K562 (cell line): ENCODE measurements around the gene MBNL2. TPM values are rescaled to one million over a fixed set of nuclear protein-coding genes. Genes with fewer than 3 reads are reported as not detected.
A peak's percentile ranks its signal among the peaks of the same experiment; 100 is the strongest.

Source experiments
- ADNP ChIP-seq: fragments of 200-800 bp; sonication (Bioruptor generic); IDR thresholded peaks from 2 replicates; pipeline ENCODE4 v1.6.1; 2016; ENCODE audit warnings: missing genetic modification characterization, missing compliant biosample characterization
- CBFA2T3 ChIP-seq: fragments of 450-650 bp; IDR thresholded peaks from 2 replicates; pipeline ENCODE4 v1.6.1; 2017
- CBX2 ChIP-seq: fragments of 200-600 bp; sonication (generic); IDR thresholded peaks from one replicate; pipeline ENCODE4 v1.6.1; 2012; ENCODE audit warnings: mild to moderate bottlenecking, low read length, inconsistent platforms; ENCODE audit not compliant: insufficient read depth, poor library complexity, severe bottlenecking
- CCAR2 ChIP-seq: fragments of 200-400 bp; formaldehyde crosslinking; IDR thresholded peaks from 2 replicates; pipeline ENCODE4 v1.6.1; 2017; ENCODE audit warnings: mild to moderate bottlenecking, low read depth, low read length
- FOXM1 ChIP-seq, 2 experiments: fragments of 450-650 bp in 1 of 2; sonication (generic) in 1 of 2; formaldehyde crosslinking in 1 of 2; IDR thresholded peaks; 2 replicates each; pipeline versions ENCODE4 v1.6.1 to v1.9.0; 2017 to 2022; ENCODE audit warnings: low read depth in 2 of 2, mild to moderate bottlenecking in 2 of 2, missing genetic modification reagents in 1 of 2, moderate library complexity in 1 of 2
- ILK ChIP-seq: fragments of 450-650 bp; IDR thresholded peaks from 2 replicates; pipeline ENCODE4 v1.6.1; 2016; ENCODE audit warnings: missing genetic modification characterization, low read depth, mild to moderate bottlenecking, missing compliant biosample characterization, moderate library complexity, borderline replicate concordance
- MAFG ChIP-seq: fragments of 450-650 bp; conservative IDR thresholded peaks from 2 replicates; pipeline ENCODE4 v1.6.1; 2016; ENCODE audit warnings: missing genetic modification characterization, missing compliant biosample characterization
- PTTG1 ChIP-seq: fragments of 450-650 bp; IDR thresholded peaks from 2 replicates; pipeline ENCODE4 v1.6.1; 2016; ENCODE audit warnings: low read depth, mild to moderate bottlenecking, missing genetic modification characterization, missing compliant biosample characterization
- RBM34 ChIP-seq: fragments of 200-400 bp; formaldehyde crosslinking; IDR thresholded peaks from 2 replicates; pipeline ENCODE4 v1.6.1; 2018; ENCODE audit warnings: low read length, borderline replicate concordance; ENCODE audit not compliant: insufficient read depth
- TAF7 ChIP-seq: fragments of 450-650 bp; IDR thresholded peaks from 2 replicates; pipeline ENCODE4 v1.6.1; 2016; ENCODE audit warnings: missing genetic modification characterization, missing compliant biosample characterization
- ZBTB9 ChIP-seq: fragments of 450-650 bp; formaldehyde crosslinking; IDR thresholded peaks from 2 replicates; pipeline ENCODE4 v1.4.0; 2020; ENCODE audit warnings: mild to moderate bottlenecking, moderate library complexity
- ZNF324 ChIP-seq: fragments of 250-450 bp; sonication (Bioruptor Pico); IDR thresholded peaks from 2 replicates; pipeline ENCODE4 v1.4.0; 2020; ENCODE audit warnings: mild to moderate bottlenecking
- ZNF699 ChIP-seq: fragments of 250-450 bp; sonication (Bioruptor Pico); IDR thresholded peaks from 2 replicates; pipeline ENCODE4 v1.8.0; 2021; ENCODE audit warnings: mild to moderate bottlenecking, moderate library complexity; ENCODE audit not compliant: insufficient replicate concordance
- polyA plus RNA-seq, 8 experiments: library from polyadenylated mRNA; depleted of rRNA in 4 of 8; stranded (reverse) in 5 of 8; unstranded in 3 of 8; fragments of >200 nt; fragmentation: Nextera tagmentation in 2 of 8; fragmentation: Illumina TruSeq in 1 of 8; extraction: Ambion mirVana in 2 of 8; extraction: Trizol in 1 of 8; gene quantifications; 2 replicates each; pipeline versions ENCODE4 v1.2.1 to v1.2.3, GENCODE V29; 2011 to 2014; ENCODE audit warnings: inconsistent platforms in 1 of 8, missing spikeins in 1 of 8
- total RNA-seq, 7 experiments: library from RNA; depleted of rRNA in 6 of 7; stranded (reverse); fragments of >200 nt in 6 of 7; fragmentation: Illumina TruSeq in 2 of 7; extraction: Trizol in 2 of 7; gene quantifications; 2 replicates each; pipeline versions ENCODE4 v1.2.1 to v1.2.3, GENCODE V29; 2011 to 2021; ENCODE audit warnings: low replicate concordance in 1 of 7
- TF ChIP-seq, protein P1 (sequence below): sonication (generic); formaldehyde crosslinking; IDR thresholded peaks from 2 replicates; pipeline ENCODE4 v1.8.1; 2023; ENCODE audit warnings: mild to moderate bottlenecking, missing genetic modification reagents
- TF ChIP-seq, protein P2 (sequence below): fragments of 450-650 bp; formaldehyde crosslinking; IDR thresholded peaks from 2 replicates; pipeline ENCODE4 v1.4.0; 2022; ENCODE audit warnings: missing genetic modification characterization
- TF ChIP-seq, protein P3 (sequence below): fragments of 450-650 bp; formaldehyde crosslinking; IDR thresholded peaks from 2 replicates; pipeline ENCODE4 v1.4.0; 2020; ENCODE audit warnings: mild to moderate bottlenecking
- TF ChIP-seq, protein P4 (sequence below): sonication (generic); formaldehyde crosslinking; IDR thresholded peaks from 2 replicates; pipeline ENCODE4 v1.8.0; 2022; ENCODE audit warnings: mild to moderate bottlenecking, missing genetic modification reagents

MBNL2 gene
- total and polyA plus RNA-seq, 9 of the 15 experiments (the other 6 are each of a cell fraction or from before 2014, with no cell fraction given) = 7.0 to 24.8 (median 13.8) TPM

- TF ChIP-seq, protein P1, sequence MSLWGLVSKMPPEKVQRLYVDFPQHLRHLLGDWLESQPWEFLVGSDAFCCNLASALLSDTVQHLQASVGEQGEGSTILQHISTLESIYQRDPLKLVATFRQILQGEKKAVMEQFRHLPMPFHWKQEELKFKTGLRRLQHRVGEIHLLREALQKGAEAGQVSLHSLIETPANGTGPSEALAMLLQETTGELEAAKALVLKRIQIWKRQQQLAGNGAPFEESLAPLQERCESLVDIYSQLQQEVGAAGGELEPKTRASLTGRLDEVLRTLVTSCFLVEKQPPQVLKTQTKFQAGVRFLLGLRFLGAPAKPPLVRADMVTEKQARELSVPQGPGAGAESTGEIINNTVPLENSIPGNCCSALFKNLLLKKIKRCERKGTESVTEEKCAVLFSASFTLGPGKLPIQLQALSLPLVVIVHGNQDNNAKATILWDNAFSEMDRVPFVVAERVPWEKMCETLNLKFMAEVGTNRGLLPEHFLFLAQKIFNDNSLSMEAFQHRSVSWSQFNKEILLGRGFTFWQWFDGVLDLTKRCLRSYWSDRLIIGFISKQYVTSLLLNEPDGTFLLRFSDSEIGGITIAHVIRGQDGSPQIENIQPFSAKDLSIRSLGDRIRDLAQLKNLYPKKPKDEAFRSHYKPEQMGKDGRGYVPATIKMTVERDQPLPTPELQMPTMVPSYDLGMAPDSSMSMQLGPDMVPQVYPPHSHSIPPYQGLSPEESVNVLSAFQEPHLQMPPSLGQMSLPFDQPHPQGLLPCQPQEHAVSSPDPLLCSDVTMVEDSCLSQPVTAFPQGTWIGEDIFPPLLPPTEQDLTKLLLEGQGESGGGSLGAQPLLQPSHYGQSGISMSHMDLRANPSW (CRISPR knock-in tag) = no peak
- TF ChIP-seq RBM34 (no peak), ILK (no peak), CBX2 (no peak), MAFG (tag) (no peak), CCAR2 (no peak), FOXM1 (IDR thresholded peaks at IDR 0.05; ENCODE audit: low read depth) (no peak), FOXM1 (CRISPR knock-in tag; IDR thresholded peaks at IDR 0.05; ENCODE audit: low read depth) (no peak), ZBTB9 (no peak), ADNP (tag) (peak; percentile 76), CBFA2T3 (no peak; the same call in 1 of the 2 replicates), PTTG1 (no peak), ZNF324 (CRISPR knock-in tag) (no peak), ZNF699 (CRISPR knock-in tag) (no peak), TAF7 (tag) (no peak)
- TF ChIP-seq, protein P2, sequence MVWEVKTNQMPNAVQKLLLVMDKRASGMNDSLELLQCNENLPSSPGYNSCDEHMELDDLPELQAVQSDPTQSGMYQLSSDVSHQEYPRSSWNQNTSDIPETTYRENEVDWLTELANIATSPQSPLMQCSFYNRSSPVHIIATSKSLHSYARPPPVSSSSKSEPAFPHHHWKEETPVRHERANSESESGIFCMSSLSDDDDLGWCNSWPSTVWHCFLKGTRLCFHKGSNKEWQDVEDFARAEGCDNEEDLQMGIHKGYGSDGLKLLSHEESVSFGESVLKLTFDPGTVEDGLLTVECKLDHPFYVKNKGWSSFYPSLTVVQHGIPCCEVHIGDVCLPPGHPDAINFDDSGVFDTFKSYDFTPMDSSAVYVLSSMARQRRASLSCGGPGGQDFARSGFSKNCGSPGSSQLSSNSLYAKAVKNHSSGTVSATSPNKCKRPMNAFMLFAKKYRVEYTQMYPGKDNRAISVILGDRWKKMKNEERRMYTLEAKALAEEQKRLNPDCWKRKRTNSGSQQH (CRISPR knock-in tag) = no peak
- TF ChIP-seq, protein P3, sequence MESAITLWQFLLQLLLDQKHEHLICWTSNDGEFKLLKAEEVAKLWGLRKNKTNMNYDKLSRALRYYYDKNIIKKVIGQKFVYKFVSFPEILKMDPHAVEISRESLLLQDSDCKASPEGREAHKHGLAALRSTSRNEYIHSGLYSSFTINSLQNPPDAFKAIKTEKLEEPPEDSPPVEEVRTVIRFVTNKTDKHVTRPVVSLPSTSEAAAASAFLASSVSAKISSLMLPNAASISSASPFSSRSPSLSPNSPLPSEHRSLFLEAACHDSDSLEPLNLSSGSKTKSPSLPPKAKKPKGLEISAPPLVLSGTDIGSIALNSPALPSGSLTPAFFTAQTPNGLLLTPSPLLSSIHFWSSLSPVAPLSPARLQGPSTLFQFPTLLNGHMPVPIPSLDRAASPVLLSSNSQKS = no peak
- TF ChIP-seq, protein P4, sequence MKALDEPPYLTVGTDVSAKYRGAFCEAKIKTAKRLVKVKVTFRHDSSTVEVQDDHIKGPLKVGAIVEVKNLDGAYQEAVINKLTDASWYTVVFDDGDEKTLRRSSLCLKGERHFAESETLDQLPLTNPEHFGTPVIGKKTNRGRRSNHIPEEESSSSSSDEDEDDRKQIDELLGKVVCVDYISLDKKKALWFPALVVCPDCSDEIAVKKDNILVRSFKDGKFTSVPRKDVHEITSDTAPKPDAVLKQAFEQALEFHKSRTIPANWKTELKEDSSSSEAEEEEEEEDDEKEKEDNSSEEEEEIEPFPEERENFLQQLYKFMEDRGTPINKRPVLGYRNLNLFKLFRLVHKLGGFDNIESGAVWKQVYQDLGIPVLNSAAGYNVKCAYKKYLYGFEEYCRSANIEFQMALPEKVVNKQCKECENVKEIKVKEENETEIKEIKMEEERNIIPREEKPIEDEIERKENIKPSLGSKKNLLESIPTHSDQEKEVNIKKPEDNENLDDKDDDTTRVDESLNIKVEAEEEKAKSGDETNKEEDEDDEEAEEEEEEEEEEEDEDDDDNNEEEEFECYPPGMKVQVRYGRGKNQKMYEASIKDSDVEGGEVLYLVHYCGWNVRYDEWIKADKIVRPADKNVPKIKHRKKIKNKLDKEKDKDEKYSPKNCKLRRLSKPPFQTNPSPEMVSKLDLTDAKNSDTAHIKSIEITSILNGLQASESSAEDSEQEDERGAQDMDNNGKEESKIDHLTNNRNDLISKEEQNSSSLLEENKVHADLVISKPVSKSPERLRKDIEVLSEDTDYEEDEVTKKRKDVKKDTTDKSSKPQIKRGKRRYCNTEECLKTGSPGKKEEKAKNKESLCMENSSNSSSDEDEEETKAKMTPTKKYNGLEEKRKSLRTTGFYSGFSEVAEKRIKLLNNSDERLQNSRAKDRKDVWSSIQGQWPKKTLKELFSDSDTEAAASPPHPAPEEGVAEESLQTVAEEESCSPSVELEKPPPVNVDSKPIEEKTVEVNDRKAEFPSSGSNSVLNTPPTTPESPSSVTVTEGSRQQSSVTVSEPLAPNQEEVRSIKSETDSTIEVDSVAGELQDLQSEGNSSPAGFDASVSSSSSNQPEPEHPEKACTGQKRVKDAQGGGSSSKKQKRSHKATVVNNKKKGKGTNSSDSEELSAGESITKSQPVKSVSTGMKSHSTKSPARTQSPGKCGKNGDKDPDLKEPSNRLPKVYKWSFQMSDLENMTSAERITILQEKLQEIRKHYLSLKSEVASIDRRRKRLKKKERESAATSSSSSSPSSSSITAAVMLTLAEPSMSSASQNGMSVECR = no peak
These were observed 26.1 kb downstream of the MBNL2 start (continued) for GRCh38 chr13:97248243-97248642.
